Frontal cortex (tissue), 4 donors: Measurements from ENCODE around the gene THEMIS2. TPM values are rescaled to one million over a fixed set of nuclear protein-coding genes. Genes with fewer than 3 reads are reported as not detected.
A peak's percentile ranks its signal among the peaks of the same experiment; 100 is the strongest.
"Not testable (repeated sequence)": the region's sequence is repeated elsewhere in the genome, so short reads cannot be mapped to it uniquely, and the experiment has no call there.

Source experiments
- DNase-seq, 2 donors: peaks; one replicate each; pipeline ENCODE4 v3.0.0; 2012; ENCODE audit warnings: low spot score in 2 of 2
- FAIRE-seq: peaks from 2 replicates; lab custom pipeline; 2012; peaks lifted over from hg19 to GRCh38; lab: Jason Lieb, UNC
- total RNA-seq: library from RNA; depleted of rRNA; stranded (reverse); fragments of >200 nt; gene quantifications from one replicate; pipeline ENCODE4 v1.2.3, GENCODE V29; 2014
- donor health status: control.
- donor health status: control.
- donor health status: control.

THEMIS2 gene
- total RNA-seq: 3.7 TPM

DNA sequence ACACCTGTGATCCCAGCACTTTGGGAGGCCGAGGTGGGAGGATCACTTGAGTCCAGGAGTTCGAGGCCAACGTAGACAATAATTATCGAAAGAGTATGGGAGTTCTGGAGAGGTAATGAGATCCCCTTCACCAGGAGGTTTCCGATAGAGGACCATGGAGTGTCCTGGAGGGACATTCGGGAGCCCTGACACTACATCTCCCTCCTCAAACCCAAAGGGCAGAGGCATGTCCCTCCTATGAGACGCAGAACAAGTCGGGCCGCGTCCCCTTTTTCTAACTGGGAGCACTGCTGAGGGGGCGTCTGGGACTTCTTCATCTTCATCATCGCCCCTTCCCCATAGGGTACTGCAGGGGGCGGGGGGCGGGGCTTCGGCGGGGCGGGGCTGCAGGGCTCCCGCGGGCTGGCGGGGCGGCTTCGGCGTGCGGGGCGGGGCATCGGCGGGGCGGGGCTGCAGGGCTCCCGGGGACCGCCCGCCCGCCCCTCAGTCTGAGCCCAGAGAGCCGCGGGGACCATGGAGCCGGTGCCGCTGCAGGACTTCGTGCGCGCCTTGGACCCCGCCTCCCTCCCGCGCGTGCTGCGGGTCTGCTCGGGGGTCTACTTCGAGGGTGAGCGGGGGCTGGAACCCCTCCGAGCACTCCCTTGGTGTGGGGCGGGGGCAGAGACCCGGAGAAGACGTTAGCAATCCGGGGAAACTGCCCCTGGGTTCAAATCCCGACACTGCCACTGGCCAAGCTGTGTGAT lies at the start of gene THEMIS2:
Gene THEMIS2 (plus strand): TSS at position 486 of the 743 bp plus-strand sequence. CDS start 28 bp downstream, at position 514.
- FAIRE-seq (no peak), DNase-seq (peak; percentile 79 to 87)

DNA sequence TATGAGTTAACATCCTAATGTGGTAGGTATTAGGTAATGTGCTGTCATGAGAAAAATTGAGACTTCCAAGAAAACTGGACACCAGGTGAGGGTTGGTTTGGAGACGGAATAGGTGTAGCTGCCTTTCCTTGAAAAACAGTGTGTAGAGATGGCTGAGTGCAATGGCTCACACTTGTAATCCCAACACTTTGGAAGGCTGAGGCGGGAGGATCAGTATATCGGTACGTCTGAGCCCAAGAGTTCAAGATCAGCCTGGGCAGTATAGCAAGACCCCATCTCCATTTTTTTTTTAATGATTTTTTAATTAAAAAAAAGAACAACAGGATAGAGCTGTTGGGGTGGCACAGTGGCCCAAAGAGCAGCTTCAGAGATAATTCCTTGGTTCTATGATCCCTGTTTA lies 48.6 kb upstream of the THEMIS2 start:
- DNase-seq: no peak
- no peak for FAIRE-seq

- FAIRE-seq (no peak), DNase-seq (no peak)
Observed at GRCh38 chr1:27824411-27824810, 47.9 kb upstream of the THEMIS2 start.

GRCh38 chr1:27829339-27829960 lies 42.9 kb upstream of the THEMIS2 start:
- not testable (repeated sequence) for DNase-seq, FAIRE-seq

DNA sequence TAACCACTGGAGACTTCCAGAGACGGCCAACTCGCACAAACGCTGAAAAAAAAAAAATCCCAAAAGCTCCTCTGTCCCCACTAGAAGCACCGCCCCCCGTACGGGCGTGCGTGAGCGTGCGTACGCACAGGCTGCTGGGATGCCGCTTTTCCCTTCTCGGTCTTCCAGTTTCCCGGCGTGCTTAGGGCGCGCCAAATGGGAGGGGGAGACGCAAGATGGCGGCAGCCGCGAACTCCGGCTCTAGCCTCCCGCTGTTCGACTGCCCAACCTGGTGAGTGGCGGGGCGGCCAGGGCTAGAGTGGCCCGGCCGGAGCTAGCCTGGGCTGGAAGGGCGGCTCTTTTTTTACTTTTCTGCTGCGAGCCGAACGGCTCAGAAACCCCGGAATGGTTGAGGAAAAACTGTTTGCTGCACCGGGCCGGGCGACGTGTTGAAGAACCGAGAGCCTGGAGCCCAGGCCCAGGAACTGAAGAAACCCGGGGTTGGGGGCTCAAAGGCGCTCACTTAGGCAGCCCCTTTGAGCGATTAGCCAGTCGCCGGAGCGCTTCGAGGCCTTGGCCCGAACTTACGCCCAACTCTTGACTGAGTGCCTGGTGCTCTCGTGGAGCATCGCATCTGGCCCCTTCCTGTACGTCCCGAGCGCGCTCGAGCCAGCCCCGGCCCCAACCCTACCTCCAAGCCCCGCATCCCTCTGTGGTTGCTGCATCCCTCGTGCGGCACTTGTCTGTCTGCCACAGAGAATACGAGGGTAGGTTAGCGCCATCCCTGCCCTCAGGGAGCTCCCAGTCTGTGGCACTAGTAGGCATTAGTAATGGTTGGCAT lies 41.5 kb upstream of the THEMIS2 start, which contains the start of gene PPP1R8:
Gene PPP1R8 (plus strand): TSS at position 162 of the 820 bp plus-strand sequence. CDS start 54 bp downstream, at position 216.
- FAIRE-seq (no peak), DNase-seq (peak; percentile 78 to 80)

- DNase-seq (no peak), FAIRE-seq (no peak)
Observed at GRCh38 chr1:27831568-27832410, 40.6 kb upstream of the THEMIS2 start.

DNA sequence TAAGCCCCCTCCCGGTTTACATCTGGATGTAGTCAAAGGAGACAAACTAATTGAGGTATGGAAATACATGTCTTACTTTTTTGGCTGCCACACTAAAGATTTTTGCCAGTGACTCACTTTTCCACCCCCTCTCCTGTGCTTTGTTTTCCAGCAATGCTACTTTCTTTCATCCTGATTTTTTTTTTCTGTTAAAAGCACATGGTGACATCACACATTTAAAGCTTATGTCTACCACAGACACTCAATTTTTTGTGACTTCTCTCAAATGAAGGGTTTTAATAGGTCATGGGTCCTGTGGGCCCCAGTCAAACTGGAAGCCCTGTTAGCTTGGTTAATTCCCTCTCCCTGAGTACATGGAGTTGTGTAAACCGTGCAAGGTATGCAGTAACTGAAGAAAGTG lies 39.6 kb upstream of the THEMIS2 start:
- no peak for DNase-seq
- FAIRE-seq: no peak

- DNase-seq: no peak
- FAIRE-seq: no peak
Observed at GRCh38 chr1:27833470-27833869, 38.9 kb upstream of the THEMIS2 start.

DNA sequence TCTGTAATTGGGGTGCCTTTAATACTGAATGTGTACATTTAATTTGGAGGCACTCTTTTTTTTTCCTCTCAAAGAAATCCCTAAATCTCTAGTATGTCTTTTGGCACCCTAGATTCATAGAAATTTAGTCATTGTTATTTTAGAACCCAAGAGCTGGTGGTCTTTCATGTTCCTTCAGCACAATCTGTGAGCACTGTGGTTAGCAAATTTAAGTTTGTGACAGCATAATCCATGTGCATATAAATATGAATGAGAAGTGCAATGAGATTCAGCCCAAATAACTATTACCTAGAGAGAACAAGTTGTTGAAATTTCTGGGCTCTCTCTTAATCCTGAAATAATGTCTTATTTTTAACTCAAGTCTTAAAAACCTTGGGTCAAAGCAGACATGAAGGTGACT lies 37.3 kb upstream of the THEMIS2 start:
- FAIRE-seq (no peak), DNase-seq (no peak)

- no peak for DNase-seq
- FAIRE-seq: no peak
Observed at GRCh38 chr1:27835501-27835900, 36.8 kb upstream of the THEMIS2 start.

GRCh38 chr1:27849951-27850350 lies 22.4 kb upstream of the THEMIS2 start:
- FAIRE-seq (no peak), DNase-seq (no peak)

DNA sequence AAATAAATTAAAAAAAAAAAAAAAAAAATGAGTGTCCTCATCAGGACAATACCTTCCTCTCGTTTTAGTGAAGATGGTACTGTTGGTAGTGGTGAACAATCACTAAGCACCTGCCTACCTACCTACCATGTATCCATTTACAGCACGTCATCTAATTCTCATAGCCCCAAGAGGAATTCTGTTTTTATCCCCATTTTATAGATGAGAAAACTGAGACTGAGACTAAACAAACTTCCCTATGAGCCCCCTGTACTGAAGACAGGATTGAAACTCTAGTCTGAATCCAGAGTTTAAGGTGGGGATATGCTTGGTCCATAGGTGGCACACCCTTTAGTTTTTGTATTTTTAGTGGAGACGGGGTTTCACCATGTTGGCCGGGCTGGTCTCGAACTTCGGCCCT lies 17.3 kb upstream of the THEMIS2 start:
- DNase-seq (no peak), FAIRE-seq (no peak)

GRCh38 chr1:27856561-27857343 lies 15.6 kb upstream of the THEMIS2 start:
- FAIRE-seq: no peak
- no peak for DNase-seq

DNA sequence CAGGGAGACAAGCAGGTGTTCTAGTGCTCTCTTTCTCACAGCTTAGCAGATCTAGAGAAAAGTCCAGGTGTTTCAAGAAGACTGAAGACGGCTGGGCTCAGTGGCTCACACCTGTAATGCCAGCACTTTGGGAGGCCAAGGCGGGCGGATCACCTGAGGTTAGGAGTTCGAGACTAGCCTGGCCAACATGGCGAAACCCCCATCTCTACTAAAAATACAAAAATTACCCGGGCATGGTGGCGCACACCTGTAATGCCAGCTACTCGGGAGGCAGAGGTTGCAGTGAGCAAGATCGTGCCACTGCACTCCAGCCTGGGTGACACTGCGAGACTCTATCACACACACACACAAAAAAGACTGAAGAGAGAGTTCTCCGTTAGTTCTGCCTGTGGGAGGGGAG lies 14.8 kb upstream of the THEMIS2 start:
- not testable (repeated sequence) for FAIRE-seq

GRCh38 chr1:27858072-27858948 lies 14.0 kb upstream of the THEMIS2 start:
- DNase-seq (peak; percentile 74 to 78), FAIRE-seq (no peak)

More for the DNA sequence above, 14.8 kb upstream of the THEMIS2 start:
- not testable (repeated sequence) for DNase-seq

DNA sequence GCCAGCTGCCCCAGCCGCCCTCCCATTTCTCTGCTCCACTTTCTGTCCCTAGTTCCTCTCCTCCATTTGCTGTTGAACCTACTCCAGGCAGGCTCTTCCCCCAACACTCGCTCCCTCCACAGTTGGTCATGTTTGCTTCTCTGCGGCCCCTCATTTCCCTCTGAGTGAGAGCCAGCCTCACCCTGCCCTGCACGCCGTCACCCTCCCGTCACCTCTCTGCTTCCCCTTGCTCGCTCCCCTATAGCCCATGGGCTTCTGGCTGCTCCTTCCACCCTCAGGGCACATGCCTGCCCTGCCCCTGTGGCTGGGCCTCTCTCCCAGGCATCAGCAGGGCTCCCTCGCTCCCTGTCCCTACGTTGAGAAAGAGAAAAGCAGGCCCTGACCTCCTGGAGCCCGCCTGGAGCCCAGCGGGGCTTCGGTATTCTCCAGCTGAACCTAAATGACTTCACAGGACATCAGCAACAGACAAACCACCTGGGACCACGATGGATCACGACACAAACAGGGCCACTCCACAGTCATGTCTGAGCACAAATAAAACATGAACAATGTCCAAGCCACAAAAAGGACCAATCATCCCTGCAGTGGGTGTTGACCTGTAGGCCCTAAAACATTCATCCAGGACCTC lies 13.3 kb upstream of the THEMIS2 start:
- FAIRE-seq (no peak), DNase-seq (no peak)

DNA sequence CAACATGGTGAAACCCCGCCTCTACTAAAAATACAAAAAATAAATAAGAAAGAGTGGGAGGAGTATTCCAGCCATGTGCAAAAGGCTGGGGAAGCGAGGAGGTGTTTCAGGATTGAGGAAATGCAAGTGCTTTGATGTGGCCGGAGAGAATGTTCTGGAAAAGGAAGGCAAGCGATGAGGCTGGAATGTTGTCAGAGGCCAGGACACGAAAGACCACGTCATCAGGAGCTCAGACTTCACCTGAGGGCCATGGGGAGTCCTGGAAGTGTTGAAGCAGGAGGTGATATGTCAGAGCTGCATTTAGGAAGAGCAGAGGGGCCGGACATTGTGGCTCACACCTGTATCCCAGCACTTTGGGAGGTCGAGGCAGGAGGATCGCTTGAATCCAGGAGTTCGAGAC lies 10.9 kb upstream of the THEMIS2 start:
- FAIRE-seq: no peak
- DNase-seq: no peak
